Prostate gland (tissue), 2 donors: ENCODE measurements around the gene SLC25A48.

Experiments
- CTCF ChIP-seq, 4 experiments: fragments of 200-600 bp in 2 of 4; fragments of 450-650 bp in 2 of 4; sonication (generic) in 2 of 4; IDR thresholded peaks; 1 replicate in 3 of 4; 2 replicates in 1 of 4; pipeline ENCODE4 v1.5.1; 2016 to 2019; ENCODE audit warnings: antibody characterized with exemption in 4 of 4, mild to moderate bottlenecking in 2 of 4, moderate library complexity in 2 of 4
- POLR2A ChIP-seq: fragments of 450-650 bp; IDR thresholded peaks from one replicate; pipeline ENCODE4 v1.6.1; 2016; ENCODE audit warnings: antibody characterized with exemption, mild to moderate bottlenecking
- POLR2AphosphoS5 ChIP-seq: sonication (generic); formaldehyde crosslinking; IDR thresholded peaks from one replicate; pipeline ENCODE4 v1.6.1; 2017; ENCODE audit warnings: antibody characterized with exemption

- TF ChIP-seq CTCF (IDR thresholded peaks at IDR 0.05): no peak
- no peak for TF ChIP-seq POLR2A
- no peak for TF ChIP-seq POLR2AphosphoS5
Observed at GRCh38 chr5:135916638-135917263, 82.3 kb downstream of the SLC25A48 start.
